ENCODE results near the gene POFUT2.
A peak's percentile ranks its signal among the peaks of the same experiment; 100 is the strongest.
"Not testable (repeated sequence)": the region's sequence is repeated elsewhere in the genome, so short reads cannot be mapped to it uniquely, and the experiment has no call there.

The POFUT2 gene

GRCh38 chr21:45309069-45309986 lies 21.6 kb upstream of the POFUT2 start:
- DNase-seq: peak; percentile 54

- DNase-seq: no peak
These were observed 20.7 kb upstream of the POFUT2 start for GRCh38 chr21:45308194-45309068.

GRCh38 chr21:45307597-45308158 lies 20.0 kb upstream of the POFUT2 start:
- not testable (repeated sequence) for DNase-seq

- DNase-seq: no peak
These were observed 19.3 kb upstream of the POFUT2 start for GRCh38 chr21:45306832-45307571.

DNA sequence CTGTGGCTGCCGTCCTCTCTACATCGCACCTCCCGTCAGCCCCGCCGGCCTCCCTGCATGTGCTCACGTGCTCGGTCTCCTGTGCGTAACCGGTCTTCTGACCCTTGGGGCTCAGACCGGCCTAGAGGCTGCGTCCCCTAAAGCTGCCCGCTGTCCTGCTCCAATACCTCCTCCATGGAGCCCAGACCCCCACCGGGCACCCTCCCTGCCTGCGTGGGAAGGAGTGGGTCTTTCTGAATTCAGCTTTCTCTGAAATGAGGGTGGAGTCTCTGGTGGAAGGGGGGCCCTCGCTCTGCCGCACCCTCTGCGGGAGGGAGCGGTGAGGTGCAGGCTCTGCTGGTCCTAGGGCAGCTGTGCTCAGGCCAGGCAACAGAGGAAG lies 18.7 kb upstream of the POFUT2 start:
- DNase-seq: no peak

DNA sequence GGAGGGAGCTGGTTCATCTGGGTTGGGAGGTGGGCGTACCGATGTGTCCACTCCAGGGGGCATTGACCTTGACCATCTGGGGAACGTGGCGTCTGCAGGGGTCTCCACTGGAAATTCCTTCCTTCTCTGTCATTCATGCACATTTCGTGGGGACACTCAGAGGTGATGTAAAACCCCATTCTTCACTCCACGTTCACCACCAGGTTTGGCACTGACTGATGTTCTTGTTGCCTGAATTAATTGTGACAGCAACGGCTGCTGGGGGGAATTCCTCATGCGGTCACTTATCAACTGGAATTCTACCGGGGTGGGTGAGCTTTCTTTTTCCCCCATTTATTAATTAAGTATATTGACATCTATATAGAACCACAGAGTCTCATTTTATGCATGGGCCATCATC lies 18.1 kb upstream of the POFUT2 start:
- no peak for DNase-seq

GRCh38 chr21:45304945-45305344 lies 17.2 kb upstream of the POFUT2 start:
- DNase-seq: no peak

- no peak for DNase-seq
These were observed 16.8 kb upstream of the POFUT2 start for GRCh38 chr21:45304476-45304830.

DNA sequence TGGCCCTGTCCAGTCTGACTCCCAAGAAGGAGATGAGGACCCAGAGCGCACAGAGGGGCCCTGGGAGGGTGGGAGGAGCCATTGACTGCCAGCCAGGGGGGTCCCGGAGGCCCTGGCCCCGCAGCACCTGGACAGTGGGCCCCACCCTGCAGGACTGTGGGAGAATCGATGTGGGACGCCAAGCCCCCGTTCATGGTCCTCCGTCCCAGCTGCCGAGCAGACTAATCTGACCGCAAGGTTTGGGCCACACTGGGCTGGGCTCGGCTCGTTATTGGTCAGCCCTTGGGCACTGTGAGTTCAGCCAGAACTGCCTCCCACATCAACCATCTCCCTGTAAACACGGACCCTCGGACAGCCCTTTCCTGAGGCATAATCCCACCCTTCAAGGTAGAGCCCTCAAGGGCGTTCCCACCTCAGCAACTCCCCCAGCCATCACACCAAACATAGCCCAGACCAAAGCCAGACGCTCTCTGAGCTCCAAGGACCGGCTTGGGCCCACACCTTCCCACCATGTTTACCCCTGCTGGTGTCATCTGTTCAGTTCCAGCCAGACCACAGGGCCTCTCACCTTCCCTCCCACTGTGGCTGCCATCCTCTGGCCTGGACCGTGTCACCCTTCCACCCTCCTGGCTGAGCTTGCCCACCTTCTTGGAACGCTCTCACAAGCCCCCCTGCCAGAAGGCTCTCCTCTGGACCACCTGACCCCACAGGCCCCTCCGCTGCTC lies 16.2 kb upstream of the POFUT2 start:
- DNase-seq: no peak

- no peak for DNase-seq
These were observed 15.5 kb upstream of the POFUT2 start for GRCh38 chr21:45303091-45303615.

GRCh38 chr21:45302082-45303061 lies 14.7 kb upstream of the POFUT2 start:
- DNase-seq: no peak

DNA sequence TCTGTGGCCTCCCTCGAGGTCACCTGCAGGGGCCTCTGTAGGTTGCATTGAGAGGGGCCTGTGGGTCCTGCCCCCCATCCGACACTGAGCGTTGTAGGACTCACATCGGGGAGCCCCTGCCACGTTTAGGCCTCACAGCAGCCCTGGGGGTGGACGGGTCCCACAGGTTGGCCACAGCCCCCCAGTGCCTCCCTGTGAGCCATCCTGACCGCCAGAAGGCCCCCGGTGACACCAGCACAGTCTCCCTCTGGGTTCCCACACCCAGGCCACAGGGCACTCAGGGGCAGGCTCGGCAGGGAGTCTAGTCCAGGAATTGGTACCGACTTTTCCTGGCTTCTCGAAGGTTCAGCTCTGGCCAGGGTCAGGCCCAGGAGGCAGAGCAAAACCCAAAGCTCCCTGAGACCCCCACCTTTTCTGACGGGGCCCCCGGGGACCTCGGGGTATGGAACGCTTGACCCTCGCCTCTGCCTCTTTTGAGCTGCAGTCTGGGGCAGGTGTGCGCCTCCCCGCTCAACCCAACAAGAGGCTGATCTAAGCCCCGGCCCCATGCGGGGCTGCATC lies 13.9 kb upstream of the POFUT2 start:
- no peak for DNase-seq

DNA sequence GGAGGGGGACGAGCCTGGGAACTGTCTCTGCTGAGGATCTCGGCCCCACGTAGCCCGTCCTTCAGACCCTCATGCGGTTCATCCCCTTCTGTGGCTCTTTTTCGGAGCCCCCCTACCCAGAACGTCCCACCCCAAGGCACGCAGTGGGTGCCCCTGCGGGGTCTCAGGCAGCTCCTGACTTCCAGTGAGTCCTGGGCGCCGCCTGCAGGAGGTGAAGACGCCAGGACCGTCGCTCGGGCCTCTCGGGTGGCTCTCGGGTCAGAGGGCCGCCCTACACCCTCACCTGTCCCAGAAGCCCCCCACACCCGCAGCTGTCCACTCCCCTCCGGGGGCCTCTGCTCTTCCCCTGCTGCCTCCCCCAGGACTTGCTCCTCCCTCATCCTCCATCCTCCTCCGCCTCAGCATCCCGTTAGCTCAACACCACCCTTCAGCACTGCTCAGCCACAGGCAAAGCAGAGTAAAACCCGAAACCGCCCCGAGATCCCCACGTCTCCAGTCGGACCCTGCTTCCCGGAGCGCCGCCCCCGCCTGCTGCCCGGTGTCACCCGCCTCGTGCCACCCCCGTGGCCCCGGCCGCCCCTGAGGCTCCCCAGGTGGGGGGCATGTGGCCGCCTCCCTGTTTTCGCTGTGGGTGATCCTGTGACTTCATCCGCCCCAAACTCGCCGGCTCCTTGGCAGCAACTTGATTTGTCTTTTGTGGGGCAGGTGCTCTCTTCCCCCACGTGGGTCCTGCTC lies 13.3 kb upstream of the POFUT2 start:
- DNase-seq: no peak

DNA sequence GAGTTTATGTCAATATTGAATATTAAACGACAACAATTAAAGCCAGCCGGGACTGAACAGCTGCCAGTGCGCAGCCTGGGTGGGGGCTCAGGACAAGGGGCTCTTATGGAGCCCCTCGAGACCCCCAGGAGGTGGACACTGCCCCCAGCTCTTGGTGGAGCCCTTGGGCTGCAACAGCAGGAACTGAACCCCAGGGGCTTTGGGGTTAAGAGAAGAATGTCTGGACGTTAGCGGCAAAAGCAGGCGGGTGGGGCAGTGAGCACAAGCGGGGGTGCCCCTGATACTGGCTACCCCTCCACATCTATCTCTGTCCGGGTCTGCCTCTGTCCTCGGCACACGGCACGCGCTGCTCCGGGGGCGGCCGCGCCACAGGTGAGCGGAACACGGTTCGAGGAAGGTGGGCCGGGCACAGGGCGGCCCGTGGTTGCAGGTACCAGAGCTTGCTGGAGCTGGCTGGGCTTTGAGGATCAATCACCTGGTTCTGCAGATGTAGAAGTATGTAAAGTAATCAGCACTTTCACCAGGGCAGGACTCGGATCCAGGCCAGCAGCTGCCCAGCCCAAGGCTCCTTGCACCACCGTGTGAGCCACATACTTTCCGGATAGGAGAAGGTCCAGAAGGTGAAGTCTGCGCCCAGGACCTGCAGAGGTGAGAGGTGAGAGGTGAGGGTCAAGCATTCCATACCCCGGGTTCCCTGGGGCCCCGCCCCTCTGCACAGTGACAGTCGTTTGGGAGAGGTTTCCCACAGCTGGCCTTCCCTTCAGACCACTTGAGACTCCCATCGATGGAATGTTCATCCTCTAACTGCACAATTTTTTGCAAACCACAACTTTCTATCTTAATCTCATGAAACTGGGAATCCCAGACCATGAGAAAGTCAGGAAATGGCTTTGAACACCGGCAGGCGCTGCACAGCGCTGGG lies 12.4 kb upstream of the POFUT2 start:
- DNase-seq: no peak

- no peak for DNase-seq
These were observed 11.6 kb upstream of the POFUT2 start for GRCh38 chr21:45299026-45299863.

- no peak for DNase-seq
These were observed 10.2 kb upstream of the POFUT2 start for GRCh38 chr21:45297869-45298268.

DNA sequence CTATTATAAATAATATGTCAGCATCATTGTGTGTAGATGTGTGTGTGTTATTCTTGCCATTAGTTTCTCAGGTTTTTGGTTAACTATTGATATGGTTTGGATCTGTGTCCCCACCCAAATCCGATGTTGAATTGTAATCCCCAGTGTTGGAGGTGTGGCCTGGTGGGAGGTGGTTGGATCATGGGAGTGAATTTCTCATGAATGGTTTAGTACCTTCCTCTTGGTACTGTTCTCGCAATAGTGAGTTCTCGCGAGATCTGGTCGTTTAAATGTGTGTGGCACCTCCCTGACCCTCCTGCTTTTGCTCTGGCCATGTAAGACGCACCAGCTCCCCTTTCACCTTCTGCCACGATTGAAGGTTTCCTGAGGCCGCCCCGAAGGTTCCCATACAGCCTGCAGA lies 9.6 kb upstream of the POFUT2 start:
- no peak for DNase-seq

DNA sequence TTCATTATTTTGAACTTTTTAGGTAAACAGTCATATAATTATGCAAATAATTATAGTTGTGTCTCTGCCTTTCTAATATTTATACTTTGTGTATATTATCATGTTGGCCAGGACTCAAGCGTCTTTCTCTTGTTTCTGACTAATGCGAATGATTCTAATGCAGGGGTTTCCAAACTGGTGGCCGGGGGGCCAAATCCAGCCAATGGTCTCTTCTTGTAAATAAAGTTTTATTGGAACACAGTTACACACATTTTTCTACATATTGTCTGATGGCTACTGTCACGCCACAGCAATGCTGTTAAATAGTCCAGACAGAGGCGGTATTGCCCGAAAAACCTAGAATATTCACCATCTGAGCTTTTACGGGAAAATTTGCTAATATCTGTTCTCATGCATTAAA lies 8.9 kb upstream of the POFUT2 start:
- no peak for DNase-seq
